ENCODE measurements around the gene PPP2R5C. TPM values are rescaled to one million over a fixed set of nuclear protein-coding genes. Genes with fewer than 3 reads are reported as not detected.

The PPP2R5C gene
- total RNA-seq, 1 experiment from 2014 or later: 96.1 TPM

GRCh38 chr14:101929096-101929495 lies 167.6 kb downstream of the PPP2R5C start:
- Histone ChIP-seq H4K20me1 (ENCODE audit: low read length) (no peaks in the 10 kb centered on the region), H2AFZ (ENCODE audit: low read length) (no peak overlapping the region), H3F3A (ENCODE audit: low read length, unreplicated experiment) (no peaks in the 10 kb centered on the region), H3K27ac (ENCODE audit: low read length) (no peak overlapping the region), H3K4me2 (ENCODE audit: low read length) (no peak overlapping the region), H3K9ac (ENCODE audit: low read length) (no peak overlapping the region), H3K27me3 (ENCODE audit: low read length) (no peaks in the 10 kb centered on the region), H3K36me3 (ENCODE audit: low read depth, low read length) (no peaks in the 10 kb centered on the region), H3K4me1 (ENCODE audit: insufficient read depth, low read length) (no peaks in the 10 kb centered on the region), H3K4me3 (ENCODE audit: low read length) (no peak overlapping the region), H3K9me2 (replicated peaks; ENCODE audit: low read length) (no peaks in the 10 kb centered on the region), H3K79me2 (ENCODE audit: low read length) (no peaks in the 10 kb centered on the region), H3K9me3 (ENCODE audit: low read length) (no peaks in the 10 kb centered on the region)
- BruUV-seq (replicated peaks): no TSS peak
- ATAC-seq (no peak), DNase-seq (no peak)
- ChIA-PET CTCF (interaction anchor here (0.6 kb wide), 1 partner anchor 25 kb away, joined by 3 read pairs; no protein-coding TSS in a partner anchor), POLR2A (ENCODE audit: unreplicated experiment) (no interaction called here)
- intact Hi-C loops (cut with micrococcal nuclease): no loop called here
- TF ChIP-seq EZH2 (IDR thresholded peaks at IDR 0.05; ENCODE audit: low read length, unreplicated experiment) (no peak), EZH2phosphoT487 (IDR thresholded peaks at IDR 0.05; ENCODE audit: borderline replicate concordance, low read length) (no peak)
- TF ChIP-seq, protein P1, sequence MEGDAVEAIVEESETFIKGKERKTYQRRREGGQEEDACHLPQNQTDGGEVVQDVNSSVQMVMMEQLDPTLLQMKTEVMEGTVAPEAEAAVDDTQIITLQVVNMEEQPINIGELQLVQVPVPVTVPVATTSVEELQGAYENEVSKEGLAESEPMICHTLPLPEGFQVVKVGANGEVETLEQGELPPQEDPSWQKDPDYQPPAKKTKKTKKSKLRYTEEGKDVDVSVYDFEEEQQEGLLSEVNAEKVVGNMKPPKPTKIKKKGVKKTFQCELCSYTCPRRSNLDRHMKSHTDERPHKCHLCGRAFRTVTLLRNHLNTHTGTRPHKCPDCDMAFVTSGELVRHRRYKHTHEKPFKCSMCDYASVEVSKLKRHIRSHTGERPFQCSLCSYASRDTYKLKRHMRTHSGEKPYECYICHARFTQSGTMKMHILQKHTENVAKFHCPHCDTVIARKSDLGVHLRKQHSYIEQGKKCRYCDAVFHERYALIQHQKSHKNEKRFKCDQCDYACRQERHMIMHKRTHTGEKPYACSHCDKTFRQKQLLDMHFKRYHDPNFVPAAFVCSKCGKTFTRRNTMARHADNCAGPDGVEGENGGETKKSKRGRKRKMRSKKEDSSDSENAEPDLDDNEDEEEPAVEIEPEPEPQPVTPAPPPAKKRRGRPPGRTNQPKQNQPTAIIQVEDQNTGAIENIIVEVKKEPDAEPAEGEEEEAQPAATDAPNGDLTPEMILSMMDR (conservative IDR thresholded peaks at IDR 0.05; ENCODE audit: low read depth, low read length): no peak

GRCh38 chr14:101929946-101930345 lies 168.4 kb downstream of the PPP2R5C start:
- BruUV-seq (replicated peaks): no TSS peak

DNA sequence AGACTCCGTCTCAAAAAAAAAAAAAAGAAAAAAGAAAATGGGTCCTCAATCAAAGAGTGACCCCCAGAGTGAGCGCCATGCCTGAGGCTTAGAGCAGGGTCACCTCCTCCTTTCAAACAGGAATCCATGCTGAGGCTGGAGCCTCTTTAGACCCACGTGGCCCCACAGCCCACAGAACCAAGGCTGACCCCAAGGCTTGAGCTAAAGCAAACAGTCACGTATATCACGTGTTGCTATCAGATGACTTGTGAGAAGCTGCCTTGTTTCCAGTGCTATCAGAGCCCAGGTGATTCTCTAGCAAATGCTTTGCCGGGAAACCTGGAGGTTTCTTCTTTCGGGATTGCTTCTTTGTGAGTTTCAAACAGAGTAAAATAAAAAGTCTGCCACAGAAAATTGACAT lies 171.2 kb downstream of the PPP2R5C start:
- TF ChIP-seq EZH2 (IDR thresholded peaks at IDR 0.05; ENCODE audit: low read length, unreplicated experiment): no peak
- H3K27ac ChIP-seq (ENCODE audit: low read length): no peak overlapping the region
- no peak overlapping the region for H3K9ac ChIP-seq (ENCODE audit: low read length)
- H3K9me2 ChIP-seq (replicated peaks; ENCODE audit: low read length): no peaks in the 10 kb centered on the region
- no peaks in the 10 kb centered on the region for H3K4me1 ChIP-seq (ENCODE audit: insufficient read depth, low read length)
- ATAC-seq (no peak; the same call in 1 of the 2 replicates), DNase-seq (no peak)
- intact Hi-C loops (cut with micrococcal nuclease): no loop called here
- no TSS peak for BruUV-seq (replicated peaks)
- no peak overlapping the region for H3K4me3 ChIP-seq (ENCODE audit: low read length)
- H3K4me2 ChIP-seq (ENCODE audit: low read length): no peak overlapping the region
- no peaks in the 10 kb centered on the region for H3K27me3 ChIP-seq (ENCODE audit: low read length)
- ChIA-PET POLR2A (ENCODE audit: unreplicated experiment) (no interaction called here), CTCF (no interaction called here)
- H2AFZ ChIP-seq (ENCODE audit: low read length): no peak overlapping the region
- no peaks in the 10 kb centered on the region for H3K79me2 ChIP-seq (ENCODE audit: low read length)
- no peaks in the 10 kb centered on the region for H3F3A ChIP-seq (ENCODE audit: low read length, unreplicated experiment)
- no peaks in the 10 kb centered on the region for H3K36me3 ChIP-seq (ENCODE audit: low read depth, low read length)
- no peaks in the 10 kb centered on the region for H3K9me3 ChIP-seq (ENCODE audit: low read length)
- no peaks in the 10 kb centered on the region for H4K20me1 ChIP-seq (ENCODE audit: low read length)

More at GRCh38 chr14:101929946-101930345, 168.4 kb downstream of the PPP2R5C start:
- Histone ChIP-seq H3K79me2 (ENCODE audit: low read length) (no peaks in the 10 kb centered on the region), H3K4me1 (ENCODE audit: insufficient read depth, low read length) (no peaks in the 10 kb centered on the region), H3K36me3 (ENCODE audit: low read depth, low read length) (no peaks in the 10 kb centered on the region), H3K9me3 (ENCODE audit: low read length) (no peaks in the 10 kb centered on the region), H3K9me2 (replicated peaks; ENCODE audit: low read length) (no peaks in the 10 kb centered on the region), H3K9ac (ENCODE audit: low read length) (no peak overlapping the region), H3F3A (ENCODE audit: low read length, unreplicated experiment) (no peaks in the 10 kb centered on the region), H3K4me3 (ENCODE audit: low read length) (no peak overlapping the region), H3K27ac (ENCODE audit: low read length) (no peak overlapping the region), H4K20me1 (ENCODE audit: low read length) (no peaks in the 10 kb centered on the region), H3K27me3 (ENCODE audit: low read length) (no peaks in the 10 kb centered on the region), H3K4me2 (ENCODE audit: low read length) (no peak overlapping the region), H2AFZ (ENCODE audit: low read length) (no peak overlapping the region)
- no peak for ATAC-seq
- ChIA-PET CTCF (no interaction called here), POLR2A (ENCODE audit: unreplicated experiment) (no interaction called here)
- intact Hi-C loops (cut with micrococcal nuclease): no loop called here
- TF ChIP-seq EZH2 (IDR thresholded peaks at IDR 0.05; ENCODE audit: low read length, unreplicated experiment): no peak
- TF ChIP-seq EZH2phosphoT487 (IDR thresholded peaks at IDR 0.05; ENCODE audit: borderline replicate concordance, low read length): no peak
- TF ChIP-seq, protein P1 (conservative IDR thresholded peaks at IDR 0.05; ENCODE audit: low read depth, low read length): no peak
- DNase-seq: no peak
